ENCODE measurements around the gene MTA1.

The MTA1 gene

GRCh38 chr14:105497671-105498429 is 78.2 kb downstream of the MTA1 start:
- H3K27ac ChIP-seq (replicated peaks): no peak overlapping the region
- TF ChIP-seq POLR2AphosphoS5 (IDR thresholded peaks at IDR 0.05; ENCODE audit: low read depth): no peak
- no peak for TF ChIP-seq REST (IDR thresholded peaks at IDR 0.05; ENCODE audit: insufficient replicate concordance, low read depth)
- no peak for TF ChIP-seq SPI1 (IDR thresholded peaks at IDR 0.05; ENCODE audit: borderline replicate concordance, low read depth)
- TF ChIP-seq CTCF (IDR thresholded peaks at IDR 0.05; ENCODE audit: insufficient read depth, low read length): no peak
- TF ChIP-seq GABPA (IDR thresholded peaks at IDR 0.05; ENCODE audit: low read depth): no peak
- DNase-seq (ENCODE audit: low read depth in 1 of 2, low spot score in 1 of 2): no peak

DNA sequence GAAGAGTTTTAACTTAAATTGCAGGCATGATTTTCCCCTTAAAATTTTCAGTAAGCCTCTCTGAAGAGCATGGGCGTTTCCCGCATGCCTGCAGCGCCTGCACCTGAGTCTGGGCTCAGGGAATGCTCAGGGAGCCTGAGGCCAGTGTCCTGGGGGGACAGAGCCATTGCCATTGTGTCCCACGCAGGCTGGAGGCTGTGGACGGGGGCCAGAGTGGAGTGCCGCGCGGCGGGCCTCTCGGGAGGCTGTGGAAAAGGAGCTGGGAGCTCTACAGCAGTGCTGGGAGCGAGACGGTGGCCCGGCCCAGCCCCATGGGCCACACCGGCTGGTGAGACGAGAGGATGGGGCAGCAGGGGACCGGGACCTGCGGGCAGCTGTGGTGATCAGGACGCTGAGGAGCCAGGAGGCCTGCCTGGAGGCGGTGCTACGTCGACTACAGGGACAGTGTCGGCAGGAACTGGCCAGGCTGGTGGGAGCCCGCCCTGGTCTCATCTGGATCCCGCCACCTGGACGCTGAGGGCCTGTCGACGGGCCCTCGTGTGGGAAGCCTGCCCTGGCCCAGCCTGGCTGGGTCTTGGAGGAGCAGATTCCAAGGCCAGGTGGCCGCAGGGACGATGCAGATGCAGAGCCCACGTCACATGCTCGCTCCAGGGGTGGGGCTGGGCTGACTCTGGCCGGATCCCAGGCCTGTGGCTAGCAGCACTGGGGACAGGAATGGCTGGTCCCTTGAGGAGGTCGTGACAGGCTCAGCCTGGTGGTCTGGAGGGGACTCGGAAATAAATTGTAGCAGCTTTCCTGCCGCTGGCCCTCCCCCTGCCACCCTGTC is 79.0 kb downstream of the MTA1 start:
- no peaks in the 10 kb centered on the region for H3K27me3 ChIP-seq (ENCODE audit: insufficient read depth, poor library complexity, severe bottlenecking)
- TF ChIP-seq SPI1 (IDR thresholded peaks at IDR 0.05; ENCODE audit: borderline replicate concordance, low read depth) (no peak), POLR2AphosphoS5 (IDR thresholded peaks at IDR 0.05; ENCODE audit: low read depth) (no peak), REST (IDR thresholded peaks at IDR 0.05; ENCODE audit: insufficient replicate concordance, low read depth) (no peak), CTCF (IDR thresholded peaks at IDR 0.05; ENCODE audit: insufficient read depth, low read length) (no peak), GABPA (IDR thresholded peaks at IDR 0.05; ENCODE audit: low read depth) (no peak)
- H3K4me3 ChIP-seq (replicated peaks; ENCODE audit: insufficient read depth, low read length): no peak overlapping the region
- DNase-seq (ENCODE audit: low read depth in 1 of 2, low spot score in 1 of 2): no peak
- no peak overlapping the region for H3K27ac ChIP-seq (replicated peaks)

More at GRCh38 chr14:105497671-105498429, 78.2 kb downstream of the MTA1 start:
- H3K27me3 ChIP-seq (ENCODE audit: insufficient read depth, poor library complexity, severe bottlenecking): no peaks in the 10 kb centered on the region
- H3K4me3 ChIP-seq (replicated peaks; ENCODE audit: insufficient read depth, low read length): no peak overlapping the region

GRCh38 chr14:105499256-105500035 is 79.8 kb downstream of the MTA1 start:
- DNase-seq (ENCODE audit: low read depth in 1 of 2, low spot score in 1 of 2): no peak
- no peaks in the 10 kb centered on the region for H3K27me3 ChIP-seq (ENCODE audit: insufficient read depth, poor library complexity, severe bottlenecking)
- H3K4me3 ChIP-seq (replicated peaks; ENCODE audit: insufficient read depth, low read length): no peak overlapping the region
- no peak overlapping the region for H3K27ac ChIP-seq (replicated peaks)
- TF ChIP-seq SPI1 (IDR thresholded peaks at IDR 0.05; ENCODE audit: borderline replicate concordance, low read depth): no peak
- TF ChIP-seq CTCF (IDR thresholded peaks at IDR 0.05; ENCODE audit: insufficient read depth, low read length): no peak
- no peak for TF ChIP-seq POLR2AphosphoS5 (IDR thresholded peaks at IDR 0.05; ENCODE audit: low read depth)
- no peak for TF ChIP-seq REST (IDR thresholded peaks at IDR 0.05; ENCODE audit: insufficient replicate concordance, low read depth)
- no peak for TF ChIP-seq GABPA (IDR thresholded peaks at IDR 0.05; ENCODE audit: low read depth)

Data from HL-60 (cell line).